Panc1 (cell line): ENCODE data around the gene TUFT1. TPM values are rescaled to one million over a fixed set of nuclear protein-coding genes. Genes with fewer than 3 reads are reported as not detected.

Source experiments
- ATAC-seq: fragments of 200-7000 bp; cut with Tn5 transposase; 2 replicates; pipeline ENCODE4 v1.9.1; 2020; ENCODE audit warnings: mild to moderate bottlenecking, moderate library complexity
- BruUV-seq: library from RNA; stranded (reverse); fragments of 400-500 nt; replicated peaks from 2 replicates; lab custom pipeline; 2021; lab: Mats Ljungman, UMichigan
- CTCF ChIA-PET: fragments of 300-600 bp; sonication (Branson Sonifier 250); formaldehyde crosslinking; loops from one replicate; lab custom pipeline; 2022; ENCODE audit warnings: antibody characterized with exemption; lab: Charles Lee
- POLR2A ChIA-PET: fragments of 300-600 bp; sonication (Branson Sonifier 250); formaldehyde crosslinking; loops from one replicate; lab custom pipeline; 2022; ENCODE audit warnings: antibody characterized with exemption; lab: Charles Lee
- DNase-seq: peaks from one replicate; pipeline ENCODE4 v3.0.0-alpha.2; 2010; ENCODE audit warnings: low read depth, low spot score
- H3K27ac ChIP-seq: 2 replicates; pipeline ENCODE4 v1.5.1; 2011; ENCODE audit warnings: mild to moderate bottlenecking, low read length, inconsistent platforms
- H3K27me3 ChIP-seq: fragments of 200-500 bp; sonication (Bioruptor generic); 2 replicates; pipeline ENCODE4 v1.6.0; 2014; ENCODE audit warnings: low read length, inconsistent platforms; ENCODE audit not compliant: control insufficient read depth, insufficient read depth
- H3K36me3 ChIP-seq: fragments of 200-500 bp; sonication (Bioruptor generic); 2 replicates; pipeline ENCODE4 v1.5.1; 2014; ENCODE audit warnings: inconsistent platforms, mild to moderate bottlenecking, low read length, moderate library complexity; ENCODE audit not compliant: control insufficient read depth, insufficient read depth
- H3K4me1 ChIP-seq: 2 replicates; pipeline ENCODE4 v1.5.1; 2011; ENCODE audit warnings: inconsistent platforms, mild to moderate bottlenecking, low read length, moderate library complexity; ENCODE audit not compliant: control insufficient read depth, insufficient read depth
- H3K4me3 ChIP-seq, 2 experiments: 2 replicates each; pipeline ENCODE4 v1.5.1; 2011 to 2012; ENCODE audit warnings: low read depth in 2 of 2, low read length in 2 of 2, mild to moderate bottlenecking in 2 of 2, inconsistent platforms in 1 of 2, moderate library complexity in 1 of 2
- H3K9me3 ChIP-seq: fragments of 200-500 bp; sonication (Bioruptor generic); 2 replicates; pipeline ENCODE4 v1.5.1; 2014; ENCODE audit warnings: low read depth, mild to moderate bottlenecking, inconsistent platforms, low read length, moderate library complexity; ENCODE audit not compliant: control insufficient read depth, insufficient read depth
- POLR2AphosphoS5 ChIP-seq: IDR thresholded peaks from 2 replicates; pipeline ENCODE4 v1.6.1; 2012; ENCODE audit warnings: mild to moderate bottlenecking, low read depth, low read length, moderate library complexity
- SIN3A ChIP-seq: IDR thresholded peaks from 2 replicates; pipeline ENCODE4 v1.6.1; 2012; ENCODE audit warnings: low read depth, mild to moderate bottlenecking, low read length, moderate library complexity, borderline replicate concordance; ENCODE audit not compliant: insufficient read depth
- TCF7L2 ChIP-seq: IDR thresholded peaks from 2 replicates; pipeline ENCODE4 v1.6.1; 2011; ENCODE audit warnings: mild to moderate bottlenecking, low read depth, low read length, inconsistent platforms
- in situ Hi-C: cut with HindIII; loops from 2 replicates; pipeline ENCODE4 v1.10.0; 2016; ENCODE audit warnings: low sequenced_read_pairs, low pct_unique_long_range_greater_than_20kb
- intact Hi-C: fragments of 100-400 bp; cut with micrococcal nuclease; formaldehyde crosslinking; loops from one replicate; pipeline ENCODE4 v1.10.0; 2022; ENCODE audit not compliant: unreplicated experiment
- total RNA-seq: library from RNA; stranded (reverse); gene quantifications from one replicate; pipeline ENCODE4 v1.2.1, GENCODE V29; 2021; ENCODE audit not compliant: unreplicated experiment
- TF ChIP-seq, protein P1 (sequence below): fragments of 450-650 bp; IDR thresholded peaks from 2 replicates; pipeline ENCODE4 v1.5.1; 2017; ENCODE audit warnings: mild to moderate bottlenecking
- TF ChIP-seq, protein P2 (sequence below), 2 experiments: IDR thresholded peaks; 2 replicates each; pipeline ENCODE4 v1.6.1; 2011 to 2012; ENCODE audit warnings: low read depth in 2 of 2, control low read depth in 1 of 2, low read length in 1 of 2, mild to moderate bottlenecking in 1 of 2, moderate library complexity in 1 of 2; ENCODE audit not compliant: insufficient read depth in 1 of 2

The TUFT1 gene
- total RNA-seq, 1 experiment from 2014 or later, result 66.4 TPM

DNA sequence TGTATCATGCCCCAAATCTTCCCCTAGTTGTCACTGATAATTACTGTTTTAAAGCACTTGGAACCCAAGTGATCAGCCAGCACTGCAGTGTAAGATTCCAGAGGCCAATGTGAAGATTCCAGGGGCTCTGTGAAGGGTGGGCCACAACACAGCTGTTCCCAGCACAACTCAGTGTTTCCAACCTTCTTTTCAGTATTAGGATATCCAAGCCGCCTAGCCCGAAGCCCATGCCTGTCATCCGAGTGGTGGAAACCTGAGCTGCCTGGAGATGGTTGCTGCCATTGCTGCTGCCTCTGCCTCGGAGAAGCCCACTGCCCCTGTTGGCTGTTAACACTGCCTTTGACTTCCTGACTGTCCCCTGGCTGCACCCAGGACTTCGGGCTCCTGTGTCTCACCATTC is 41.3 kb downstream of the TUFT1 start:
- CTCF ChIA-PET, result no interaction called here
- Histone ChIP-seq H3K36me3 (peaks cover 5% of the 10 kb centered on the region), H3K27me3 (no peaks in the 10 kb centered on the region), H3K27ac (no peak overlapping the region), H3K4me3 (no peak overlapping the region), H3K4me1 (peaks cover 26% of the 10 kb centered on the region), H3K9me3 (no peaks in the 10 kb centered on the region)
- POLR2A ChIA-PET, result no interaction called here
- in situ Hi-C loops, result no loop called here
- DNase-seq (no peak), ATAC-seq (no peak)
- intact Hi-C loops, result no loop called here
- TF ChIP-seq, protein P1, sequence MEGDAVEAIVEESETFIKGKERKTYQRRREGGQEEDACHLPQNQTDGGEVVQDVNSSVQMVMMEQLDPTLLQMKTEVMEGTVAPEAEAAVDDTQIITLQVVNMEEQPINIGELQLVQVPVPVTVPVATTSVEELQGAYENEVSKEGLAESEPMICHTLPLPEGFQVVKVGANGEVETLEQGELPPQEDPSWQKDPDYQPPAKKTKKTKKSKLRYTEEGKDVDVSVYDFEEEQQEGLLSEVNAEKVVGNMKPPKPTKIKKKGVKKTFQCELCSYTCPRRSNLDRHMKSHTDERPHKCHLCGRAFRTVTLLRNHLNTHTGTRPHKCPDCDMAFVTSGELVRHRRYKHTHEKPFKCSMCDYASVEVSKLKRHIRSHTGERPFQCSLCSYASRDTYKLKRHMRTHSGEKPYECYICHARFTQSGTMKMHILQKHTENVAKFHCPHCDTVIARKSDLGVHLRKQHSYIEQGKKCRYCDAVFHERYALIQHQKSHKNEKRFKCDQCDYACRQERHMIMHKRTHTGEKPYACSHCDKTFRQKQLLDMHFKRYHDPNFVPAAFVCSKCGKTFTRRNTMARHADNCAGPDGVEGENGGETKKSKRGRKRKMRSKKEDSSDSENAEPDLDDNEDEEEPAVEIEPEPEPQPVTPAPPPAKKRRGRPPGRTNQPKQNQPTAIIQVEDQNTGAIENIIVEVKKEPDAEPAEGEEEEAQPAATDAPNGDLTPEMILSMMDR, result no peak
- TF ChIP-seq POLR2AphosphoS5 (no peak), SIN3A (no peak), TCF7L2 (no peak)
- TF ChIP-seq, protein P2, sequence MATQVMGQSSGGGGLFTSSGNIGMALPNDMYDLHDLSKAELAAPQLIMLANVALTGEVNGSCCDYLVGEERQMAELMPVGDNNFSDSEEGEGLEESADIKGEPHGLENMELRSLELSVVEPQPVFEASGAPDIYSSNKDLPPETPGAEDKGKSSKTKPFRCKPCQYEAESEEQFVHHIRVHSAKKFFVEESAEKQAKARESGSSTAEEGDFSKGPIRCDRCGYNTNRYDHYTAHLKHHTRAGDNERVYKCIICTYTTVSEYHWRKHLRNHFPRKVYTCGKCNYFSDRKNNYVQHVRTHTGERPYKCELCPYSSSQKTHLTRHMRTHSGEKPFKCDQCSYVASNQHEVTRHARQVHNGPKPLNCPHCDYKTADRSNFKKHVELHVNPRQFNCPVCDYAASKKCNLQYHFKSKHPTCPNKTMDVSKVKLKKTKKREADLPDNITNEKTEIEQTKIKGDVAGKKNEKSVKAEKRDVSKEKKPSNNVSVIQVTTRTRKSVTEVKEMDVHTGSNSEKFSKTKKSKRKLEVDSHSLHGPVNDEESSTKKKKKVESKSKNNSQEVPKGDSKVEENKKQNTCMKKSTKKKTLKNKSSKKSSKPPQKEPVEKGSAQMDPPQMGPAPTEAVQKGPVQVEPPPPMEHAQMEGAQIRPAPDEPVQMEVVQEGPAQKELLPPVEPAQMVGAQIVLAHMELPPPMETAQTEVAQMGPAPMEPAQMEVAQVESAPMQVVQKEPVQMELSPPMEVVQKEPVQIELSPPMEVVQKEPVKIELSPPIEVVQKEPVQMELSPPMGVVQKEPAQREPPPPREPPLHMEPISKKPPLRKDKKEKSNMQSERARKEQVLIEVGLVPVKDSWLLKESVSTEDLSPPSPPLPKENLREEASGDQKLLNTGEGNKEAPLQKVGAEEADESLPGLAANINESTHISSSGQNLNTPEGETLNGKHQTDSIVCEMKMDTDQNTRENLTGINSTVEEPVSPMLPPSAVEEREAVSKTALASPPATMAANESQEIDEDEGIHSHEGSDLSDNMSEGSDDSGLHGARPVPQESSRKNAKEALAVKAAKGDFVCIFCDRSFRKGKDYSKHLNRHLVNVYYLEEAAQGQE (IDR thresholded peaks at IDR 0.05; ENCODE audit: insufficient read depth in 1 of 2, low read depth in 2 of 2, low read length in 1 of 2), result no peak
- BruUV-seq, result no TSS peak

DNA sequence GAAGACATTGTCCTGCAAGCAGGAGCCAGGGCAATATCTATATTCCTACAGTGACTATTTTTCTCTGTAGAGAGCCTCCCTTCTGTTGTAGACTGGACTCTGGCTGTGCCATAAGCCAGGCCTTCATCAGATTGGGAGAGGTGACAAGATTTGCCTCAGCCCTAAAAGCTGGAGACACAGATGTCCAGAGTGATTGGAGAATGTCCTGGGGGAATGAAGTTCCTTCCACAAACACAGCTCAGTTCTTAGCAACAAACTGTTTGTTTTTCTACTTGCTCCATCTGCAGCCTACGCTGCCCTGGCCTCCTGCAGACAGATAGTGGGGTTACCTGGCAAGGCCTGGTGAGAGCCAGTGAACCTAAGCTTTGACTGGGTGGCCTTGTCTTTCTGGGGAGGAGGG is 41.8 kb downstream of the TUFT1 start:
- H3K4me3 ChIP-seq, result no peak overlapping the region
- POLR2A ChIA-PET, result interaction anchor here (0.6 kb wide), 1 partner anchor 21 kb away, joined by 7 read pairs; no protein-coding TSS in a partner anchor
- no peaks in the 10 kb centered on the region for H3K27me3 ChIP-seq
- no peaks in the 10 kb centered on the region for H3K9me3 ChIP-seq
- H3K27ac ChIP-seq, result no peak overlapping the region
- TSS peak; percentile 64 for BruUV-seq
- ATAC-seq, result no peak
- H3K4me1 ChIP-seq, result peaks cover 26% of the 10 kb centered on the region
- peaks cover 5% of the 10 kb centered on the region for H3K36me3 ChIP-seq
- TF ChIP-seq TCF7L2, result no peak
- TF ChIP-seq, protein P1, result no peak
- TF ChIP-seq, protein P2 (IDR thresholded peaks at IDR 0.05; ENCODE audit: insufficient read depth in 1 of 2, low read depth in 2 of 2, low read length in 1 of 2), result no peak
- no peak for TF ChIP-seq SIN3A
- no peak for TF ChIP-seq POLR2AphosphoS5
- in situ Hi-C loops, result no loop called here
- CTCF ChIA-PET, result no interaction called here
- no peak for DNase-seq
- intact Hi-C loops, result no loop called here
